Thyroid gland (tissue), 4 donors: ENCODE results near the gene RUVBL1. TPM values are rescaled to one million over a fixed set of nuclear protein-coding genes. Genes with fewer than 3 reads are reported as not detected.
A peak's percentile ranks its signal among the peaks of the same experiment; 100 is the strongest.

Experiments used
- DNase-seq, 2 donors: peaks; one replicate each; pipeline ENCODE4 v3.0.0-alpha.2; 2019
- H3K27ac ChIP-seq, 3 donors: fragments of 200-600 bp; sonication (generic); 1 replicate in 2 of 3; 2 replicates in 1 of 3; pipeline ENCODE4 v1.5.1; 2016 to 2019; ENCODE audit warnings: mild to moderate bottlenecking in 1 of 3, moderate library complexity in 1 of 3
- H3K27me3 ChIP-seq: fragments of 200-600 bp; sonication (generic); one replicate; pipeline ENCODE4 v1.5.1; 2019
- H3K36me3 ChIP-seq, 2 donors: fragments of 200-600 bp; sonication (generic); one replicate each; pipeline ENCODE4 v1.5.1; 2016 to 2019
- H3K4me1 ChIP-seq, 2 donors: fragments of 200-600 bp; sonication (generic); one replicate each; pipeline ENCODE4 v1.5.1; 2017 to 2019
- H3K4me3 ChIP-seq, 3 donors: fragments of 200-600 bp; sonication (generic); replicated peaks in 1 of 3; 1 replicate in 2 of 3; 2 replicates in 1 of 3; pipeline ENCODE4 v1.5.1; 2016; ENCODE audit warnings: mild to moderate bottlenecking in 1 of 3
- H3K9me3 ChIP-seq: fragments of 200-600 bp; sonication (generic); one replicate; pipeline ENCODE4 v1.5.1; 2017
- POLR2A ChIP-seq, 2 donors: fragments of 450-650 bp; IDR thresholded peaks; one replicate each; pipeline ENCODE4 v1.6.1; 2017; ENCODE audit warnings: antibody characterized with exemption in 2 of 2, mild to moderate bottlenecking in 2 of 2, moderate library complexity in 1 of 2
- WGBS, 2 donors: methylation state at CpG; one replicate each; pipeline ENCODE4 v1.1.5; 2017; 5-methylcytosine and 5-hydroxymethylcytosine counted together
- intact Hi-C: fragments of 100-400 bp; cut with DNase I; formaldehyde crosslinking; loops from one replicate; pipeline ENCODE4 v1.15.1; 2023
- total RNA-seq, 4 donors: library from RNA; depleted of rRNA; stranded (reverse); fragments of >200 nt; gene quantifications; one replicate each; pipeline ENCODE4 v1.2.3, GENCODE V29; 2016
- TF ChIP-seq, protein P1 (sequence below), 6 experiments: fragments of 200-600 bp in 3 of 6; fragments of 450-650 bp in 3 of 6; sonication (generic) in 3 of 6; IDR thresholded peaks; one replicate each; pipeline ENCODE4 v1.5.1; 2016 to 2019; ENCODE audit warnings: antibody characterized with exemption in 6 of 6, mild to moderate bottlenecking in 2 of 6, inconsistent platforms in 1 of 6, moderate library complexity in 1 of 6

RUVBL1 gene
- total RNA-seq, 4 donors from 2014 or later, result 23.4 to 44.1 (median 29.6) TPM

DNA sequence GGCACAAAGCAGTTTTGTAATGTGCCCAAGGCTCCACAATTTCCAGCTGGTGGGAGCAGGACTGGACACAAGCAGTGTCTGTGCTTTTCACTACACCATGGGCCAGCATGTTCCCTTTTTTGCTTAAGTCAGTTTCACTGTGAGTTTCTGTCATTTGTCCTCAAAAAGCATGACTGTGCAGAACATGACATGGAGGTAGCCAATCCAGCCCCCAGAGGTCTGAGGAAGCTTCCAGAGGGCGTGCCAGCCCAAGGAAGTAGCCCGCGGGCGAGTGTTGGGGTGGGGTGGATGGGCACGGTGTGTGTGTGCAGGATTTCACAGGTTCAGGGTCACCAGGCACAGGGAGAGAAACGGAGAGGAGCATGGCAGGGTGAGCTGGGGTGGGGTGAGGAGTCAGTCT lies 21.7 kb upstream of the RUVBL1 start:
- intact Hi-C loops, result no loop called here
- Histone ChIP-seq H3K9me3 (no peaks in the 10 kb centered on the region), H3K4me3 (no peak overlapping the region), H3K27me3 (no peaks in the 10 kb centered on the region), H3K27ac (no peak overlapping the region), H3K4me1 (no peaks in the 10 kb centered on the region), H3K36me3 (no peaks in the 10 kb centered on the region)
- TF ChIP-seq, protein P1, sequence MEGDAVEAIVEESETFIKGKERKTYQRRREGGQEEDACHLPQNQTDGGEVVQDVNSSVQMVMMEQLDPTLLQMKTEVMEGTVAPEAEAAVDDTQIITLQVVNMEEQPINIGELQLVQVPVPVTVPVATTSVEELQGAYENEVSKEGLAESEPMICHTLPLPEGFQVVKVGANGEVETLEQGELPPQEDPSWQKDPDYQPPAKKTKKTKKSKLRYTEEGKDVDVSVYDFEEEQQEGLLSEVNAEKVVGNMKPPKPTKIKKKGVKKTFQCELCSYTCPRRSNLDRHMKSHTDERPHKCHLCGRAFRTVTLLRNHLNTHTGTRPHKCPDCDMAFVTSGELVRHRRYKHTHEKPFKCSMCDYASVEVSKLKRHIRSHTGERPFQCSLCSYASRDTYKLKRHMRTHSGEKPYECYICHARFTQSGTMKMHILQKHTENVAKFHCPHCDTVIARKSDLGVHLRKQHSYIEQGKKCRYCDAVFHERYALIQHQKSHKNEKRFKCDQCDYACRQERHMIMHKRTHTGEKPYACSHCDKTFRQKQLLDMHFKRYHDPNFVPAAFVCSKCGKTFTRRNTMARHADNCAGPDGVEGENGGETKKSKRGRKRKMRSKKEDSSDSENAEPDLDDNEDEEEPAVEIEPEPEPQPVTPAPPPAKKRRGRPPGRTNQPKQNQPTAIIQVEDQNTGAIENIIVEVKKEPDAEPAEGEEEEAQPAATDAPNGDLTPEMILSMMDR (IDR thresholded peaks at IDR 0.05), result no peak
- TF ChIP-seq POLR2A (IDR thresholded peaks at IDR 0.05), result no peak
- WGBS, 2 donors, result 74 to 77% methylated on average over 6 of the region's 6 CpGs
- DNase-seq, result no peak

DNA sequence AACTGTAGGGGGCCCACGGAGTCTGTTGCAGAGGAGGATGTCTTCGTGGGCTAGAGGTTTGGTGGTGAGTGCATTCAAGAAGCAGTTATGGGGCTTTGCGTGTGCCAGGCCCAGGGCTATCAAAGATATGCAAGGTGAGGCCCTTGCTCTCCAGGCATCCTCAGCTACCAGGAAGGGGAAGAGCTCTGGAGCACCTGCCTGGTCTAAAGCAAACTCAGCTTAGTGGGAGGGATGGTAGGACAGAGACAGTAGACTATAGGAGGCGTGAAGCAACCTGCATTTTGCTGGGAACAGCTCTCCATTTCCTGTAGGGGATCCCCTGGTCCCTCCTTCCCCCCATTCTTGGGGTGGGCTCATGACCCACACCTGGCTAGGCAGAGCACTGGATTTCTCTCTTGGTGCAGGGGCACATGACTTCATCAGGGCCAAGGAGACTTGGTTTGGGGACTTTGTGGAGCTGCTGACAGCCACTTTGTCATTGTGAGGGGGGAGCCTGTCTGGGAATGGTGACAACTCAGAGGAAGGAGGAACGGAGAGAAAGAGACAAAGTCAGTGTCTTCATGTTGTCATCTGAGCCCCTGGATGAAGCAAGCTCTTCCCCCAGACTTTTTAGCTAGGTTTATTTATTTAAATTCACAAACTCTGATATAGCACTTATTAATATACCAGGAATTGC lies 21.0 kb upstream of the RUVBL1 start:
- Histone ChIP-seq H3K27me3 (no peaks in the 10 kb centered on the region), H3K27ac (no peak overlapping the region), H3K36me3 (no peaks in the 10 kb centered on the region), H3K9me3 (no peaks in the 10 kb centered on the region), H3K4me1 (no peaks in the 10 kb centered on the region), H3K4me3 (no peak overlapping the region)
- TF ChIP-seq POLR2A (IDR thresholded peaks at IDR 0.05), result no peak
- TF ChIP-seq, protein P1 (IDR thresholded peaks at IDR 0.05), result no peak
- 66 to 77% methylated on average over 5 of the region's 5 CpGs for WGBS, 2 donors
- intact Hi-C loops, result no loop called here
- DNase-seq, result no peak

DNA sequence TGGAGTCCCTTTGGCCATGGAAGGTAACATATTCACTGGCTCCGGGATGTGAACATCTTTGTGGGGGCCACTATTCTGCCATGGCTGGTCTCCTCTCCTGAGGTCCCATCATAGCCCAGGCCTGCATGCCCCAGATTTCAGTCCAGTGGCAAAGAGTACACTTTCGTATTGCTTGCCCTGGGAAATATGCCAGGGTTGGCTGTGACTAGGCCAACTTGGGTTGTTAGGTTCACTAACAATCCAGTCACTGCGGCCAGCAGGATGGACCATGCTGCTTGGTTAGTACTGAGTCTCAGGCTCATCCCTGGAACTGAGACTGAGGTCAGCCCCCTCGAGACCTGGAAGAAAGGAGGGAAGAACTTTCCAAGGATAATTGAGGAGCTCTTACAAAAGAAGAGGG lies 19.9 kb upstream of the RUVBL1 start:
- no peaks in the 10 kb centered on the region for H3K4me1 ChIP-seq
- DNase-seq, result no peak
- no peaks in the 10 kb centered on the region for H3K27me3 ChIP-seq
- no peak overlapping the region for H3K27ac ChIP-seq
- no peaks in the 10 kb centered on the region for H3K9me3 ChIP-seq
- intact Hi-C loops, result no loop called here
- H3K36me3 ChIP-seq, result no peaks in the 10 kb centered on the region
- H3K4me3 ChIP-seq, result no peak overlapping the region
- WGBS, 2 donors, result 82 to 83% methylated on average over 4 of the region's 4 CpGs
- TF ChIP-seq, protein P1 (IDR thresholded peaks at IDR 0.05), result no peak
- TF ChIP-seq POLR2A (IDR thresholded peaks at IDR 0.05), result no peak

DNA sequence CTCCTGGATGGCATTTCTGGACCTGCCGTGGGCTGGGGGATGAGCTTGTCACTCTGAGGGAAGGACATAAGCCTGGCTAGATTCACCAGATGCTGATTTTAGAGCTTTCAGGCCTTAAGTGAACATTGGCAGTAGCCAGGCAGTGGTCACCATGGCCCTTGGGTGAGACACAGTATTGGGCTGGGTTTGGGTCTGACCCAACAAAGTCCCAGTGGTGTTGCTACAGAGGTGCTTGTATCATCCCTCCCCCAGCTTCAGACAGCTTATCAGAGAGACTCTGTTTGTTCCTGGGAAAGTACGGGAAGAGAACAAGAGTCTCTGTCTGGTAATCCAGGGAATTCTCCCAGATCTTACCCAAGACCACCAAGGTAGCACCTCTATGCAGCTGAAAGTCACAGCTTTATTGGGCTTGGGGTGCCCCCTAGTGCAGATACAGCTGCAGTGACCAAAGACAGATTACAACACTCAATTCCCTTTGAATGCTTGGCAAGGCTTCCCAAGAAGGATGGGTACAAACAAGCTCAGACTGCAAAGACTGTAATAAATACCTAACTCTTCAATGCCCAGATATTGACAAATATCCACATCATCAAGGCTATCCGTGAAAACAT lies 9.8 kb upstream of the RUVBL1 start:
- H3K4me3 ChIP-seq, result no peak overlapping the region
- H3K9me3 ChIP-seq, result no peaks in the 10 kb centered on the region
- no peaks in the 10 kb centered on the region for H3K4me1 ChIP-seq
- 66 to 68% methylated on average over 3 of the region's 3 CpGs for WGBS, 2 donors
- no peak for DNase-seq
- TF ChIP-seq POLR2A (IDR thresholded peaks at IDR 0.05), result no peak
- TF ChIP-seq, protein P1 (IDR thresholded peaks at IDR 0.05), result peak in 3 of 6 experiments; percentile 16 to 25 (median 23)
- H3K36me3 ChIP-seq, result no peaks in the 10 kb centered on the region
- intact Hi-C loops, result no loop called here
- H3K27me3 ChIP-seq, result no peaks in the 10 kb centered on the region
- no peak overlapping the region for H3K27ac ChIP-seq

DNA sequence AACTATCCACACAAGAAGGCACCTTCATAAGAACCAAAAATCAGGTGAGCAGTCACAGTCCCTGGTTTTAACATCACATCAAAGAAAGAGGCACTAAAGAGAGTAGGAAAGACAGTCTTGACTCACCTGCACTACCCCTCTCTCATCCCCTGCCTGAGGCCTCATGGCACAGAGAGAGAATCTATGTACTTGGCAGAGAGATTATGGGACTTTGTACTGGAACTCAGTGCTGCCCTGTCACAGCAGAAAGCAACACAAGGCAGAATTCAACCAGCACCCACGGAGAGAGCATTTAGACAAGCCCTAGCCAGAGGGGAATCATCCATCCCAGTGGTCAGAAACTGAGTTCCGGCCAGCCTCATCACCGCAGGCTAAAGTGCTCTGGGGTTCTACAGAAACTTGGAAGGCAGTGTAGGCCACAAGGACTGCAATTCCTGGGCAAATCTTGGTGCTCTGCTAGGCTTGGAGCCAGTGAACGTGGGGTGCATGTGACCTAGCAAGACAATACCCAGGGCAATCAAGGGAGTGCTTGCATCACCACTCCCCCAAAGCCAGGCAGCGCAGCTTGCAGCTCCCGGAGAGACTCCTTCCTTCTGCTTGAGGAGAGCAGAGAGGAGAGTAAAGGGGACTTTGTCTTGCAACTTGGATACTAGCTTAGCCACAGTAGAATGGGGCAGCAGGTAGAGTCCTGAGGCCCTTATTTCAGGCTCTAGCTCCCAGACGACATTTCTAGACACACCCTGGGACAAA lies 8.5 kb upstream of the RUVBL1 start:
- no peak for TF ChIP-seq POLR2A (IDR thresholded peaks at IDR 0.05)
- H3K4me3 ChIP-seq, result no peak overlapping the region
- WGBS, 2 donors, result 77 to 87% methylated on average over 4 to 7 of the region's 7 CpGs
- no peak overlapping the region for H3K27ac ChIP-seq
- intact Hi-C loops, result no loop called here
- H3K4me1 ChIP-seq, result no peaks in the 10 kb centered on the region
- H3K36me3 ChIP-seq, result no peaks in the 10 kb centered on the region
- no peaks in the 10 kb centered on the region for H3K27me3 ChIP-seq
- no peak for DNase-seq
- H3K9me3 ChIP-seq, result no peaks in the 10 kb centered on the region
